Measurements from ENCODE around the gene TUBB2A.

DNA sequence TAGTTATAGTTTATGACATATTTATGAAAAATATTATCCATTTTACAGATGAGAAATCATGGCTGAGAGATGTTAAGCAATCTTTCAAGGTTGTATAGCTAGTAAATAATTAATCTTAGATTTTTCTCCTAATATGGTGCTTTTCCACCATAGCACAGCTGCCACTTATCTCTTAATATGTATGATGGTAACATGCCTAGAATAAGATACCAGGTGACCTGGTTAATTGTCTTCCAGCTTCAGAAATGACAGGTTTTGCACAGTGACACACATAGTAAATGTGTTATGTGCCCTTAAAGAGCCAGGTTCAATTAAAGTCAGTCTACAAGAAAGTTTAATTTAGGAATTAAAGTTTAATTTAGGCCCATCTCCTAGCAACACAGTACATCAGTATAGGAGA lies 14.8 kb downstream of the TUBB2A start:
- TF ChIP-seq, protein P1, sequence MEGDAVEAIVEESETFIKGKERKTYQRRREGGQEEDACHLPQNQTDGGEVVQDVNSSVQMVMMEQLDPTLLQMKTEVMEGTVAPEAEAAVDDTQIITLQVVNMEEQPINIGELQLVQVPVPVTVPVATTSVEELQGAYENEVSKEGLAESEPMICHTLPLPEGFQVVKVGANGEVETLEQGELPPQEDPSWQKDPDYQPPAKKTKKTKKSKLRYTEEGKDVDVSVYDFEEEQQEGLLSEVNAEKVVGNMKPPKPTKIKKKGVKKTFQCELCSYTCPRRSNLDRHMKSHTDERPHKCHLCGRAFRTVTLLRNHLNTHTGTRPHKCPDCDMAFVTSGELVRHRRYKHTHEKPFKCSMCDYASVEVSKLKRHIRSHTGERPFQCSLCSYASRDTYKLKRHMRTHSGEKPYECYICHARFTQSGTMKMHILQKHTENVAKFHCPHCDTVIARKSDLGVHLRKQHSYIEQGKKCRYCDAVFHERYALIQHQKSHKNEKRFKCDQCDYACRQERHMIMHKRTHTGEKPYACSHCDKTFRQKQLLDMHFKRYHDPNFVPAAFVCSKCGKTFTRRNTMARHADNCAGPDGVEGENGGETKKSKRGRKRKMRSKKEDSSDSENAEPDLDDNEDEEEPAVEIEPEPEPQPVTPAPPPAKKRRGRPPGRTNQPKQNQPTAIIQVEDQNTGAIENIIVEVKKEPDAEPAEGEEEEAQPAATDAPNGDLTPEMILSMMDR (IDR thresholded peaks at IDR 0.05 in 2 of 3, conservative IDR thresholded peaks at IDR 0.05 in 1 of 3; ENCODE audit: borderline replicate concordance in 1 of 3, insufficient read depth in 1 of 3, low read depth in 2 of 3, low read length in 2 of 3) = no peak
- TF ChIP-seq MAX (IDR thresholded peaks at IDR 0.05) = no peak
- TF ChIP-seq POLR2AphosphoS5 (IDR thresholded peaks at IDR 0.05; ENCODE audit: low read depth, low read length) = no peak
- no peak for TF ChIP-seq CEBPB (IDR thresholded peaks at IDR 0.05; ENCODE audit: low read depth)
- no peak for TF ChIP-seq POLR2A (IDR thresholded peaks at IDR 0.05; ENCODE audit: borderline replicate concordance, extremely low read depth, insufficient read depth, insufficient read length)
